Glutamatergic neuron (in vitro differentiated cells): Measurements from ENCODE around the gene ITGB6. TPM values are rescaled to one million over a fixed set of nuclear protein-coding genes. Genes with fewer than 3 reads are reported as not detected.
"Not testable (repeated sequence)": the region's sequence is repeated elsewhere in the genome, so short reads cannot be mapped to it uniquely, and the experiment has no call there.

Experiments used
- DNase-seq: peaks from one replicate; pipeline ENCODE4 v3.0.0; 2022
- H3K27ac Mint-ChIP-seq: one replicate; pipeline ENCODE4 v1.8.0; 2020; ENCODE audit warnings: mild to moderate bottlenecking, mixed read lengths, inconsistent platforms; ENCODE audit not compliant: unreplicated experiment
- H3K27me3 Mint-ChIP-seq: one replicate; pipeline ENCODE4 v1.8.0; 2020; ENCODE audit warnings: mild to moderate bottlenecking, moderate library complexity, mixed read lengths, inconsistent platforms; ENCODE audit not compliant: unreplicated experiment
- H3K36me3 Mint-ChIP-seq: one replicate; pipeline ENCODE4 v1.8.0; 2020; ENCODE audit warnings: mild to moderate bottlenecking, mixed read lengths, inconsistent platforms; ENCODE audit not compliant: unreplicated experiment
- H3K4me1 Mint-ChIP-seq: one replicate; pipeline ENCODE4 v1.8.0; 2020; ENCODE audit warnings: mild to moderate bottlenecking, low read depth, mixed read lengths, inconsistent platforms; ENCODE audit not compliant: unreplicated experiment
- H3K4me3 Mint-ChIP-seq: one replicate; pipeline ENCODE4 v1.8.0; 2020; ENCODE audit warnings: mild to moderate bottlenecking, mixed read lengths, inconsistent platforms; ENCODE audit not compliant: unreplicated experiment
- H3K9me3 Mint-ChIP-seq: one replicate; pipeline ENCODE4 v1.8.0; 2020; ENCODE audit warnings: mild to moderate bottlenecking, moderate library complexity, mixed read lengths, inconsistent platforms; ENCODE audit not compliant: unreplicated experiment
- CTCF ChIP-seq: fragments of 200-600 bp; sonication (generic); IDR thresholded peaks from one replicate; pipeline ENCODE4 v1.5.0; 2021; ENCODE audit not compliant: partially characterized antibody, unreplicated experiment
- total RNA-seq: library from RNA; stranded (reverse); fragmentation: NEBNext Ultra II Directional; extraction: Animal tissue kit (Norgen Biotek cat#: 25700); gene quantifications from one replicate; pipeline ENCODE4 v1.2.1, GENCODE V29; 2021; ENCODE audit not compliant: unreplicated experiment

ITGB6 gene
- total RNA-seq, 1 donor from 2014 or later = not detected

- Mint-ChIP-seq H3K4me3 (no peak overlapping the region), H3K27ac (no peak overlapping the region), H3K4me1 (no peaks in the 10 kb centered on the region), H3K27me3 (no peaks in the 10 kb centered on the region), H3K9me3 (no peaks in the 10 kb centered on the region), H3K36me3 (no peaks in the 10 kb centered on the region)
- TF ChIP-seq CTCF = no peak
- no peak for DNase-seq
Measured at GRCh38 chr2:160124571-160124970, 75.5 kb downstream of the ITGB6 start.

- H3K27me3 Mint-ChIP-seq, H3K4me1 Mint-ChIP-seq, H3K36me3 Mint-ChIP-seq, H3K4me3 Mint-ChIP-seq, DNase-seq, H3K27ac Mint-ChIP-seq, H3K9me3 Mint-ChIP-seq: not testable (repeated sequence)
Measured at GRCh38 chr2:160114721-160115120, 85.4 kb downstream of the ITGB6 start.

- Mint-ChIP-seq H3K36me3 (peaks cover 5% of the 10 kb centered on the region), H3K4me3 (no peak overlapping the region), H3K9me3 (peaks cover 1% of the 10 kb centered on the region), H3K4me1 (peaks cover 2% of the 10 kb centered on the region), H3K27ac (no peak overlapping the region), H3K27me3 (no peaks in the 10 kb centered on the region)
- TF ChIP-seq CTCF = no peak
- no peak for DNase-seq
Measured at GRCh38 chr2:160114020-160114419, 86.1 kb downstream of the ITGB6 start.

GRCh38 chr2:160111951-160112798 lies 87.9 kb downstream of the ITGB6 start:
- H3K4me1 Mint-ChIP-seq = peaks cover 2% of the 10 kb centered on the region
- no peaks in the 10 kb centered on the region for H3K27me3 Mint-ChIP-seq
- H3K27ac Mint-ChIP-seq = no peak overlapping the region
- TF ChIP-seq CTCF = no peak
- peaks cover 5% of the 10 kb centered on the region for H3K36me3 Mint-ChIP-seq
- no peak overlapping the region for H3K4me3 Mint-ChIP-seq
- H3K9me3 Mint-ChIP-seq = peaks cover 1% of the 10 kb centered on the region
- DNase-seq = no peak

- DNase-seq = no peak
- Mint-ChIP-seq H3K9me3 (peaks cover 1% of the 10 kb centered on the region), H3K27me3 (no peaks in the 10 kb centered on the region), H3K27ac (no peak overlapping the region), H3K4me3 (no peak overlapping the region), H3K36me3 (peaks cover 5% of the 10 kb centered on the region), H3K4me1 (peaks cover 2% of the 10 kb centered on the region)
- no peak for TF ChIP-seq CTCF
Measured at GRCh38 chr2:160110674-160111239, 89.3 kb downstream of the ITGB6 start.
